BE2C (cell line): ENCODE measurements around the gene SIRT5.

Source experiments
- DNase-seq: peaks from one replicate; pipeline ENCODE4 v3.0.0-alpha.2; 2020
- H3K27me3 ChIP-seq: fragments of 250-450 bp; sonication (Bioruptor Pico); 2 replicates; pipeline ENCODE4 v1.5.1; 2020; ENCODE audit warnings: mild to moderate bottlenecking
- H3K36me3 ChIP-seq: fragments of 250-450 bp; sonication (Bioruptor Pico); 2 replicates; pipeline ENCODE4 v1.5.1; 2020; ENCODE audit warnings: mild to moderate bottlenecking
- H3K4me1 ChIP-seq: fragments of 250-450 bp; sonication (Bioruptor Pico); 2 replicates; pipeline ENCODE4 v1.5.1; 2020
- H3K4me3 ChIP-seq: 2 replicates; pipeline ENCODE4 v1.5.1; 2011; ENCODE audit warnings: low read depth, low read length
- H3K9me3 ChIP-seq: fragments of 250-450 bp; sonication (Bioruptor Pico); 2 replicates; pipeline ENCODE4 v1.5.1; 2020
- CTCF ChIP-seq: IDR thresholded peaks from 2 replicates; pipeline ENCODE4 v1.5.1; 2012; ENCODE audit warnings: mild to moderate bottlenecking, low read depth, low read length

The SIRT5 gene

GRCh38 chr6:13574149-13574570 is 241 bp upstream of the SIRT5 start:
- Histone ChIP-seq H3K9me3 (no peaks in the 10 kb centered on the region), H3K4me3 (peak overlapping the region; percentile 87), H3K27me3 (no peaks in the 10 kb centered on the region), H3K36me3 (no peaks in the 10 kb centered on the region), H3K4me1 (no peaks in the 10 kb centered on the region)
- peak; percentile 48 for TF ChIP-seq CTCF
- DNase-seq, result peak; percentile 96

- peak; percentile 81 for TF ChIP-seq CTCF
- Histone ChIP-seq H3K27me3 (no peaks in the 10 kb centered on the region), H3K4me3 (peak overlapping the region; percentile 87), H3K36me3 (no peaks in the 10 kb centered on the region), H3K9me3 (no peaks in the 10 kb centered on the region), H3K4me1 (no peaks in the 10 kb centered on the region)
- no peak for DNase-seq
These were observed 975 bp downstream of the SIRT5 start for GRCh38 chr6:13575377-13575775.

- no peaks in the 10 kb centered on the region for H3K27me3 ChIP-seq
- no peak for DNase-seq
- H3K9me3 ChIP-seq, result no peaks in the 10 kb centered on the region
- no peak for TF ChIP-seq CTCF
- H3K4me1 ChIP-seq, result no peaks in the 10 kb centered on the region
- no peaks in the 10 kb centered on the region for H3K36me3 ChIP-seq
- H3K4me3 ChIP-seq, result no peak overlapping the region
These were observed 1.6 kb downstream of the SIRT5 start for GRCh38 chr6:13576017-13576416.

GRCh38 chr6:13577926-13578325 is 3.5 kb downstream of the SIRT5 start:
- H3K4me1 ChIP-seq, result no peaks in the 10 kb centered on the region
- DNase-seq, result no peak
- no peak overlapping the region for H3K4me3 ChIP-seq
- TF ChIP-seq CTCF, result no peak
- H3K9me3 ChIP-seq, result no peaks in the 10 kb centered on the region
- H3K27me3 ChIP-seq, result no peaks in the 10 kb centered on the region
- H3K36me3 ChIP-seq, result no peaks in the 10 kb centered on the region

GRCh38 chr6:13579911-13580310 is 5.5 kb downstream of the SIRT5 start:
- no peaks in the 10 kb centered on the region for H3K27me3 ChIP-seq
- no peaks in the 10 kb centered on the region for H3K4me1 ChIP-seq
- no peaks in the 10 kb centered on the region for H3K9me3 ChIP-seq
- no peak for TF ChIP-seq CTCF
- H3K4me3 ChIP-seq, result no peak overlapping the region
- DNase-seq, result no peak
- H3K36me3 ChIP-seq, result no peaks in the 10 kb centered on the region

GRCh38 chr6:13581700-13582229 is 7.4 kb downstream of the SIRT5 start:
- no peak for TF ChIP-seq CTCF
- no peaks in the 10 kb centered on the region for H3K9me3 ChIP-seq
- no peak overlapping the region for H3K4me3 ChIP-seq
- no peak for DNase-seq
- no peaks in the 10 kb centered on the region for H3K36me3 ChIP-seq
- no peaks in the 10 kb centered on the region for H3K4me1 ChIP-seq
- no peaks in the 10 kb centered on the region for H3K27me3 ChIP-seq
